Suprapubic skin (tissue), 4 donors: Measurements from ENCODE around the gene LY6G5C. TPM values are rescaled to one million over a fixed set of nuclear protein-coding genes. Genes with fewer than 3 reads are reported as not detected.
A peak's percentile ranks its signal among the peaks of the same experiment; 100 is the strongest.

Experiments
- DNase-seq, 2 donors: peaks; one replicate each; pipeline ENCODE4 v3.0.0-alpha.2; 2019; ENCODE audit warnings: low spot score in 2 of 2
- H3K27ac ChIP-seq: fragments of 200-600 bp; sonication (generic); one replicate; pipeline ENCODE4 v1.5.1; 2019
- H3K27me3 ChIP-seq: fragments of 200-600 bp; sonication (generic); one replicate; pipeline ENCODE4 v1.5.1; 2019
- H3K36me3 ChIP-seq: fragments of 200-600 bp; sonication (generic); one replicate; pipeline ENCODE4 v1.5.1; 2019
- H3K4me1 ChIP-seq: fragments of 200-600 bp; sonication (generic); one replicate; pipeline ENCODE4 v1.5.1; 2019
- H3K4me3 ChIP-seq: fragments of 200-600 bp; sonication (generic); one replicate; pipeline ENCODE4 v1.5.1; 2019; ENCODE audit warnings: mild to moderate bottlenecking
- H3K9me3 ChIP-seq: fragments of 200-600 bp; sonication (generic); one replicate; pipeline ENCODE4 v1.5.1; 2019
- CTCF ChIP-seq, 2 donors: fragments of 200-600 bp in 1 of 2; fragments of 450-650 bp in 1 of 2; sonication (generic) in 1 of 2; IDR thresholded peaks; one replicate each; pipeline ENCODE4 v1.5.1; 2016 to 2019; ENCODE audit warnings: antibody characterized with exemption in 2 of 2, mild to moderate bottlenecking in 1 of 2, moderate library complexity in 1 of 2
- EP300 ChIP-seq: sonication (generic); formaldehyde crosslinking; IDR thresholded peaks from one replicate; pipeline ENCODE4 v1.6.1; 2017; ENCODE audit warnings: antibody characterized with exemption
- POLR2A ChIP-seq, 2 donors: fragments of 450-650 bp; IDR thresholded peaks; one replicate each; pipeline ENCODE4 v1.6.1; 2017; ENCODE audit warnings: antibody characterized with exemption in 2 of 2, mild to moderate bottlenecking in 2 of 2, moderate library complexity in 2 of 2
- POLR2AphosphoS5 ChIP-seq, 3 donors: sonication (generic); formaldehyde crosslinking; IDR thresholded peaks; one replicate each; pipeline ENCODE4 v1.6.1; 2017; ENCODE audit warnings: antibody characterized with exemption in 3 of 3
- WGBS: methylation state at CpG from one replicate; pipeline ENCODE4 v1.1.5; 2018; 5-methylcytosine and 5-hydroxymethylcytosine counted together
- total RNA-seq, 4 donors: library from RNA; depleted of rRNA; stranded (reverse); fragments of >200 nt; gene quantifications; one replicate each; pipeline ENCODE4 v1.1.0, GENCODE V29; 2016

LY6G5C gene
- total RNA-seq, 4 donors from 2014 or later, result 0.73 to 5.1 TPM; not detected in 2

- no peaks in the 10 kb centered on the region for H3K36me3 ChIP-seq
- no peak for DNase-seq
- H3K27ac ChIP-seq, result no peak within 1 kb of the TSS
- no peaks in the 10 kb centered on the region for H3K27me3 ChIP-seq
- WGBS, result 56% methylated on average over 3 of the region's 3 CpGs
- peaks cover 23% of the 10 kb centered on the region for H3K4me1 ChIP-seq
- TF ChIP-seq POLR2A (IDR thresholded peaks at IDR 0.05) (no peak), CTCF (IDR thresholded peaks at IDR 0.05) (no peak), POLR2AphosphoS5 (IDR thresholded peaks at IDR 0.05) (no peak), EP300 (no peak)
- no peak within 1 kb of the TSS for H3K4me3 ChIP-seq
- no peaks in the 10 kb centered on the region for H3K9me3 ChIP-seq
Measured at GRCh38 chr6:31706599-31706998, 25.7 kb upstream of the LY6G5C start, which contains the start of gene LY6G6F. Gene LY6G6F (plus strand): TSS chr6:31706866. CDS start chr6:31706907, 41 bp downstream.

- Histone ChIP-seq H3K9me3 (no peaks in the 10 kb centered on the region), H3K27me3 (no peaks in the 10 kb centered on the region), H3K27ac (no peak overlapping the region), H3K36me3 (no peaks in the 10 kb centered on the region), H3K4me1 (peaks cover 23% of the 10 kb centered on the region), H3K4me3 (no peak overlapping the region)
- TF ChIP-seq CTCF (IDR thresholded peaks at IDR 0.05) (no peak), POLR2A (IDR thresholded peaks at IDR 0.05) (no peak), EP300 (no peak), POLR2AphosphoS5 (IDR thresholded peaks at IDR 0.05) (no peak)
- no peak for DNase-seq
- WGBS, result 78% methylated on average over 6 of the region's 6 CpGs
Measured at GRCh38 chr6:31705931-31706330, 25.1 kb upstream of the LY6G5C start.

GRCh38 chr6:31702819-31703716 lies 22.2 kb upstream of the LY6G5C start, which contains the start of gene ABHD16A:
Gene ABHD16A (minus strand): TSS chr6:31703324. CDS start chr6:31703281, 43 bp downstream.
- peak; percentile 88 to 97 for TF ChIP-seq POLR2A (IDR thresholded peaks at IDR 0.05)
- peak in 2 of 3 donors; percentile 91 to 94 for TF ChIP-seq POLR2AphosphoS5 (IDR thresholded peaks at IDR 0.05)
- TF ChIP-seq EP300, result no peak
- TF ChIP-seq CTCF (IDR thresholded peaks at IDR 0.05), result no peak
- Histone ChIP-seq H3K27me3 (no peaks in the 10 kb centered on the region), H3K36me3 (peaks cover 11% of the 10 kb centered on the region), H3K9me3 (no peaks in the 10 kb centered on the region), H3K4me3 (peak within 1 kb of the TSS; percentile 69), H3K4me1 (peaks cover 20% of the 10 kb centered on the region), H3K27ac (peak within 1 kb of the TSS; percentile 96)
- peak; percentile 99 to 100 for DNase-seq
- WGBS, result under 1% methylated on average over 54 of the region's 54 CpGs

- WGBS, result under 1% methylated on average over 10 of the region's 10 CpGs
- TF ChIP-seq EP300, result no peak
- peak overlapping the region; percentile 69 for H3K4me3 ChIP-seq
- no peaks in the 10 kb centered on the region for H3K9me3 ChIP-seq
- H3K36me3 ChIP-seq, result peaks cover 15% of the 10 kb centered on the region
- peaks cover 20% of the 10 kb centered on the region for H3K4me1 ChIP-seq
- peak overlapping the region; percentile 96 for H3K27ac ChIP-seq
- no peak for DNase-seq
- H3K27me3 ChIP-seq, result no peaks in the 10 kb centered on the region
Measured at GRCh38 chr6:31702405-31702818, 21.5 kb upstream of the LY6G5C start.

- peaks cover 20% of the 10 kb centered on the region for H3K4me1 ChIP-seq
- peak overlapping the region; percentile 69 for H3K4me3 ChIP-seq
- H3K36me3 ChIP-seq, result peaks cover 20% of the 10 kb centered on the region
- H3K9me3 ChIP-seq, result no peaks in the 10 kb centered on the region
- TF ChIP-seq POLR2A (IDR thresholded peaks at IDR 0.05) (no peak), POLR2AphosphoS5 (IDR thresholded peaks at IDR 0.05) (no peak), EP300 (no peak)
- no peaks in the 10 kb centered on the region for H3K27me3 ChIP-seq
- H3K27ac ChIP-seq, result peak overlapping the region; percentile 96
- no peak for DNase-seq
- WGBS, result 21% methylated on average over 7 of the region's 7 CpGs
Measured at GRCh38 chr6:31701666-31702404, 21.0 kb upstream of the LY6G5C start.
